ENCODE results near the gene SLC4A4.

DNA sequence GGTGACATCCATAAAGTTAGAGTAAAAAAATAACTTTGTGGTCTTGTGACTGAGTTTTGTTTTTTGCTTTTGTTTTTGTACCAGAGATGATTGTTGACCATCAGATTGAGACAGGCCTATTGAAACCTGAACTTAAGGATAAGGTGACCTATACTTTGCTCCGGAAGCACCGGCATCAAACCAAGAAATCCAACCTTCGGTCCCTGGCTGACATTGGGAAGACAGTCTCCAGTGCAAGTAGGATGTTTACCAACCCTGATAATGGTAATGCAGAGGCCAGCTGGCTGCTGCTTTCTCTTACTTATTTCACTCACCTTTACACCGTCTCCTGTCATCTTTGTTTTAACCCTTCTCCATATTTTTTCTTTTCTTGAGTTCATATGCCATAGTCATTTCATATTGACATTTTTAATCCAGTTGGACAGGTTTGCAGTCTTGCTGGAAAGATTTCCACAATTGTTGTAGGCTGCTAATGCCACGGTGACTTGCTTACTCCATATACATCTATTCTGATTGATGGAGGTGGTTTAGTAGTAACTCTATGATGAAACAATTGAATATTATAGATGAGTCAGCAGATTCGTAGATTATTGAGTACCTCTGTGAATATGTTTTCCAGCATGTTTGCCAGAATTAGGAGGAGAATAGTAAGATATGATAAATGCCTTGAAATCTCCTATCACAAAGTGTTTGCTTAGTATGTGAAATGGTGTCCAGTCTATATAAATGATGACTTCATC is 18.3 kb downstream of the SLC4A4 start:
- TF ChIP-seq ZNF416 (CRISPR knock-in tag; IDR thresholded peaks at IDR 0.05) = no peak
- TF ChIP-seq IRF2 (CRISPR knock-in tag; IDR thresholded peaks at IDR 0.05; ENCODE audit: borderline replicate concordance, low read depth) = no peak
